BLaER1 treated with 17β-estradiol and CSF1 and Interleukin-3, amounts not matched to agents 10 nM and 100 nM (cell line): ENCODE data around the gene LRRC47.
"Not testable (repeated sequence)": the region's sequence is repeated elsewhere in the genome, so short reads cannot be mapped to it uniquely, and the experiment has no call there.

Source experiments
- H3K27ac ChIP-seq, 11 experiments: shearing (Covaris generic); formaldehyde crosslinking; 2 replicates each; pipeline ENCODE4 v1.8.1; 2022
- H3K27me3 ChIP-seq, 11 experiments: shearing (Covaris generic); formaldehyde crosslinking; 2 replicates each; pipeline ENCODE4 v1.8.1; 2022
- H3K36me3 ChIP-seq, 11 experiments: shearing (Covaris generic); formaldehyde crosslinking; 2 replicates each; pipeline ENCODE4 v1.8.1; 2022
- H3K4me1 ChIP-seq, 10 experiments: shearing (Covaris generic); formaldehyde crosslinking; 2 replicates each; pipeline ENCODE4 v1.8.1; 2022
- H3K4me2 ChIP-seq, 11 experiments: shearing (Covaris generic); formaldehyde crosslinking; 2 replicates each; pipeline ENCODE4 v1.8.1; 2022
- H3K4me3 ChIP-seq, 10 experiments: shearing (Covaris generic); formaldehyde crosslinking; 2 replicates each; pipeline ENCODE4 v1.8.1; 2022
- H3K9ac ChIP-seq, 11 experiments: shearing (Covaris generic); formaldehyde crosslinking; 2 replicates each; pipeline ENCODE4 v1.8.1; 2022
- H3K9me3 ChIP-seq, 11 experiments: shearing (Covaris generic); formaldehyde crosslinking; replicated peaks in 1 of 11; 2 replicates each; pipeline ENCODE4 v1.8.1; 2022
- H4K20me1 ChIP-seq, 11 experiments: shearing (Covaris generic); formaldehyde crosslinking; 2 replicates each; pipeline ENCODE4 v1.8.1; 2022
- Cebpa-rat ChIP-seq, 11 experiments: shearing (Covaris generic); IDR thresholded peaks; 2 replicates each; pipeline ENCODE4 v1.8.1; 2022

LRRC47 gene

DNA sequence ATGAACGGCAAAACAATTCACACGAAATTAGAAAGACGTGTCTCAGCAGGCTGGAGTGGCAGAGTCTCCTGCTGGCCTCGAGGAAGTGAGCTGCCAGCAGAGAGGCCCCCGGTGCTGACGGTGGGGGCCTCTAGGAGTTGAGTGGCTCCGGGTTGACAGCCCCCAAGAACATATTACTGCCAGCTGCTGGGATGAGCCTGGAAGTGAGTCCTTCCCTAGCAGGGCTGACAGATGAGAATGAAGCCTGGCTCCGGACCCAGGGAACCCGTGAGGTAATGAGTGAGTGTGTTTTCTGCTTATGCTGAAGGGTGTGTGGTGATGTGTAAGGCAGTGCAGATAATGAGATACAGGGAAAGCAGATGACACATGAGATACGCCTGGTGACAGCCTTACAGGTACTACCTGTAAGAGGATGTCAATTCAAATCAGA lies 23.5 kb upstream of the LRRC47 start:
- H3K4me1 ChIP-seq = peaks cover 22 to 46% (median 33%) of the 10 kb centered on the region in 10 experiments
- H4K20me1 ChIP-seq = peaks cover 0 to 34% (median 0%) of the 10 kb centered on the region in 11 experiments; a peak in 5 of 22 replicates
- no peak overlapping the region for H3K4me3 ChIP-seq
- H3K27me3 ChIP-seq = no peaks in the 10 kb centered on the region
- no peak overlapping the region for H3K27ac ChIP-seq
- no peaks in the 10 kb centered on the region for H3K9me3 ChIP-seq
- no peak overlapping the region for H3K9ac ChIP-seq
- H3K36me3 ChIP-seq = peaks cover 16 to 71% (median 42%) of the 10 kb centered on the region in 11 experiments
- no peak for TF ChIP-seq Cebpa-rat (IDR thresholded peaks at IDR 0.05)
- H3K4me2 ChIP-seq = peak overlapping the region in 2 of 11 experiments; percentile 65 to 85; a peak in 3 of 22 replicates

GRCh38 chr1:3817821-3818597 lies 21.7 kb upstream of the LRRC47 start:
- Histone ChIP-seq H3K4me2 (no peak overlapping the region), H3K27me3 (no peaks in the 10 kb centered on the region), H3K36me3 (peaks cover 15 to 62% (median 41%) of the 10 kb centered on the region in 11 experiments), H3K4me3 (no peak overlapping the region), H4K20me1 (peaks cover 0 to 38% (median 0%) of the 10 kb centered on the region in 11 experiments; a peak in 5 of 22 replicates), H3K4me1 (peaks cover 22 to 44% (median 33%) of the 10 kb centered on the region in 10 experiments), H3K9ac (no peak overlapping the region), H3K9me3 (no peaks in the 10 kb centered on the region), H3K27ac (no peak overlapping the region)
- no peak for TF ChIP-seq Cebpa-rat (IDR thresholded peaks at IDR 0.05)

DNA sequence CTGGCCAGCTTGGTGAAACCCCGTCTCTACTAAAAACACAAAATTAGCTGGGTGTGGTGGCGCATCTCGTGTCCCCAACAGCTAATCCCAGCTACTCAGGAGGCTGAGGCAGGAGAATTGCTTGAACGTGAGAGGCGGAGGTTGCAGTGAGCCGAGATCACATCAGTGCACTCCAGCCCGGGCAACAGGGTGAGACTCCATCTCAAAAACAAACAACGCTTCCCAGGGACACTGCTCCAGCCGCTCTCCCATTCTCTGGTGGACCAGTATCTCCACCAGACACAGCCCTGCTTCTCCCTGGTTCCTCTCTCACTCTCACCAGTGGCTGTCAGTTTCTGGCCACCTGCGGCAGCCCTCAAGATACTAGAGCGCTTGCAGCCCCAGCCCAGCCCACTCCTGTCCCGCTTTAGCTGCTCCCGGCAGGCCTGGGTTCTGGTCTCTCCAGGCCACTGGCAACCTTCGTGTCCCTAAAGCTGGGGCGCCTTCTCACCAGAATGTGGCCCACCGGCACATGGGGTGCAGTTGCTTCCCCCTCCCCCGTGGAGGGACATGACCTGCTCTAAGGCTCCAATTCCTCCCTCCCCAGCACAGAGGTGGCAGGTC lies 20.9 kb upstream of the LRRC47 start:
- no peak overlapping the region for H3K4me3 ChIP-seq
- no peak overlapping the region for H3K4me2 ChIP-seq
- no peaks in the 10 kb centered on the region for H3K27me3 ChIP-seq
- H3K27ac ChIP-seq = no peak overlapping the region
- H3K9ac ChIP-seq = no peak overlapping the region
- H4K20me1 ChIP-seq = peaks cover 0 to 35% (median 0%) of the 10 kb centered on the region in 11 experiments; a peak in 5 of 22 replicates
- peaks cover 11 to 57% (median 33%) of the 10 kb centered on the region in 11 experiments for H3K36me3 ChIP-seq
- no peak for TF ChIP-seq Cebpa-rat (IDR thresholded peaks at IDR 0.05)
- H3K9me3 ChIP-seq = no peaks in the 10 kb centered on the region
- H3K4me1 ChIP-seq = peaks cover 18 to 36% (median 27%) of the 10 kb centered on the region in 10 experiments

- no peak for TF ChIP-seq Cebpa-rat (IDR thresholded peaks at IDR 0.05)
These were observed 20.2 kb upstream of the LRRC47 start for GRCh38 chr1:3816331-3817137.

DNA sequence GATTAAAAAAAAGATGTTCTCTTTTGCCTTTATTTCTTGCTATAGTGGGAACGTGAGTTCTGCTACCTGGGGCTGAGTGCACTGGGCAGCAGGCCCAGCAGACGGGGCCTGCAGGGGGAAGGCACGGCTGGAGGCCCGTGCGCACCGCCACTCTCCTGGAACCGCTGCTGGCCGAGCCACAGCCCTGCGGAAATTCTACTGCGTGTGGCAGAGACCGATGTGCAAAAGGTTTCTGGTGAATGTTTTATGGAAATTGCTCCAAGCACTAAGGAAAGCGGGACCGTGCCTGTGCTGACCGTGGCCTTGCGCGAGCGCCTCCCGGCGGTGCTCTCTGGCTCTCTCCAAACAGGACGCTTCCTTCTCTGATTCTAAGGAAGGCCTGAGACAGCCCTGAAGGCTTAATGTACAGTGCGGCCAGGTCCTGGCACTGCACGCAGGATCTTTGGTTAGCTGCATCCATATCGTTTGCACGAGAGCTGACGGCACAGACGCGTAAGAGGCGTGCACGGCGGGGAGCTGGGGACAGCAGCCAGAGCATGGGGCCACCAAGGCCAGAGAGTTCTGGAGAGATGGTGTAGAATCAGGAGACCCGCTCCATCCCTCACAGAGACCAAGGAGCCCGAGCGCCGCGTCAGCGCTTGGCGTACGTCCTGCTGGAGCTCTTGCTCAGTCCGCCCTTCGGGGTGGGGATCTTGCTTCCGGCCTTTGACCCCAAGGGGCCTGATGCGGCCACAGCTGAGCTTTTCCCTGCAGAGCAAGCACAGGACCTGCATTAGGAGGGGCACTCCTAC lies 18.7 kb upstream of the LRRC47 start:
- peaks cover 0 to 13% (median 4%) of the 10 kb centered on the region in 10 experiments; a peak in 14 of 20 replicates for H3K4me1 ChIP-seq
- no peak overlapping the region for H3K4me2 ChIP-seq
- no peak overlapping the region for H3K4me3 ChIP-seq
- H3K27ac ChIP-seq = no peak overlapping the region
- TF ChIP-seq Cebpa-rat (IDR thresholded peaks at IDR 0.05) = no peak
- H4K20me1 ChIP-seq = peaks cover 0 to 32% (median 0%) of the 10 kb centered on the region in 11 experiments; a peak in 3 of 22 replicates
- H3K27me3 ChIP-seq = no peaks in the 10 kb centered on the region
- H3K9ac ChIP-seq = no peak overlapping the region; a peak in 1 of 22 replicates
- peaks cover 10 to 39% (median 27%) of the 10 kb centered on the region in 11 experiments for H3K36me3 ChIP-seq
- H3K9me3 ChIP-seq = no peaks in the 10 kb centered on the region

More at GRCh38 chr1:3816331-3817137, 20.2 kb upstream of the LRRC47 start:
- no peak overlapping the region for H3K27ac ChIP-seq
- H3K4me2 ChIP-seq = no peak overlapping the region
- no peaks in the 10 kb centered on the region for H3K27me3 ChIP-seq
- peaks cover 0 to 32% (median 0%) of the 10 kb centered on the region in 11 experiments; a peak in 5 of 22 replicates for H4K20me1 ChIP-seq
- no peak overlapping the region for H3K9ac ChIP-seq
- peaks cover 10 to 50% (median 32%) of the 10 kb centered on the region in 11 experiments for H3K36me3 ChIP-seq
- no peak overlapping the region for H3K4me3 ChIP-seq
- peaks cover 11 to 29% (median 20%) of the 10 kb centered on the region in 10 experiments for H3K4me1 ChIP-seq
- no peaks in the 10 kb centered on the region for H3K9me3 ChIP-seq

GRCh38 chr1:3814065-3814464 lies 17.8 kb upstream of the LRRC47 start:
- no peak overlapping the region for H3K9ac ChIP-seq
- TF ChIP-seq Cebpa-rat (IDR thresholded peaks at IDR 0.05) = no peak
- H3K36me3 ChIP-seq = peaks cover 10 to 34% (median 27%) of the 10 kb centered on the region in 11 experiments

GRCh38 chr1:3811595-3811911 lies 15.3 kb upstream of the LRRC47 start:
- Histone ChIP-seq H3K4me3 (no peak overlapping the region), H3K27ac (no peak overlapping the region), H3K27me3 (no peaks in the 10 kb centered on the region), H4K20me1 (peaks cover 0 to 17% (median 0%) of the 10 kb centered on the region in 11 experiments; a peak in 3 of 22 replicates), H3K4me2 (no peak overlapping the region), H3K9me3 (peaks cover 12 to 22% (median 20%) of the 10 kb centered on the region in 11 experiments), H3K9ac (no peak overlapping the region), H3K4me1 (peaks cover 0 to 12% (median 0%) of the 10 kb centered on the region in 10 experiments; a peak in 3 of 20 replicates), H3K36me3 (peaks cover 10 to 28% (median 26%) of the 10 kb centered on the region in 11 experiments)
- TF ChIP-seq Cebpa-rat (IDR thresholded peaks at IDR 0.05) = no peak

More at GRCh38 chr1:3814065-3814464, 17.8 kb upstream of the LRRC47 start:
- no peak overlapping the region for H3K4me2 ChIP-seq
- no peaks in the 10 kb centered on the region for H3K9me3 ChIP-seq
- H4K20me1 ChIP-seq = peaks cover 0 to 32% (median 0%) of the 10 kb centered on the region in 11 experiments; a peak in 3 of 22 replicates
- H3K4me1 ChIP-seq = peaks cover 0 to 12% (median 0%) of the 10 kb centered on the region in 10 experiments; a peak in 3 of 20 replicates
- no peak overlapping the region for H3K27ac ChIP-seq
- no peaks in the 10 kb centered on the region for H3K27me3 ChIP-seq
- H3K4me3 ChIP-seq = no peak overlapping the region

DNA sequence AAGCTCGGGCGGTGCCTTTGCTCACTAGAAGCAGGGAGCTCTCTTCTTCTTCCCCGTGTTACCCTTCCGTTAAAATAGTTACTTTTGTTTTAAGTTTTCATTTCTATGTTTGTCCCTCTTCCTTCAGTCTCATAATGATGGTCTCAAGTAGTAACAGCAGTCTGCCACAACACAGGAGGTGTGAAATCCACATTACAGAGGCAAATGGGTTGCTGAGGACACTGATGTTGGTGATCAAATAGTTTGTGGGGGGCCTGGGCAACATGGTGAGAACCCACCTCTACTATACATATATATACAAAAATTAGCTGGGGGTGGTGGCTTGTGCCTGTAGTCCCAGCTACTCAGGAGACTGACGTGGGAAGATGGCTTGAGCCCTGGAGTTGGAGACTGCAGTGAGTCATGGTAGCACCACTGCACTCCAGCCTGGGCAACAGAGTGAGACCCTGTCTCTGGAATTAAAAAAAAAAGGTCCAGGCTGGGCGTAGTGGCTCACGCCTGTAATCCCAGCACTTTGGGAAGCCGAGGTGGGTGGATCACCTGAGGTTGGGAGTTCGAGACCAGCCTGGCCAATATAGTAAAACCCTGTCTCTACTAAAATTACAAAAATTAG lies 14.0 kb upstream of the LRRC47 start:
- not testable (repeated sequence) for H3K27ac ChIP-seq, H3K4me2 ChIP-seq, H3K4me3 ChIP-seq, H3K27me3 ChIP-seq, H4K20me1 ChIP-seq, H3K4me1 ChIP-seq, H3K9ac ChIP-seq
- Histone ChIP-seq H3K9me3 (peaks cover 12 to 30% (median 25%) of the 10 kb centered on the region in 11 experiments), H3K36me3 (peaks cover 8 to 17% (median 14%) of the 10 kb centered on the region in 11 experiments)
